HG03457 (cell line): ENCODE data around the gene NUP93.

ENCODE experiments used
- ATAC-seq: cut with Tn5 transposase; IDR thresholded peaks from one replicate; pipeline ENCODE4 v1.9.1; 2021; ENCODE audit warnings: moderate number of reproducible peaks; ENCODE audit not compliant: unreplicated experiment

Gene NUP93

GRCh38 chr16:56842133-56842532, 112.2 kb downstream of the NUP93 start:
- ATAC-seq: no peak

GRCh38 chr16:56844056-56844455, 114.1 kb downstream of the NUP93 start:
- no peak for ATAC-seq

- ATAC-seq: no peak
Measured at GRCh38 chr16:56847173-56847910, 117.4 kb downstream of the NUP93 start.

- no peak for ATAC-seq
Measured at GRCh38 chr16:56848029-56848936, 118.4 kb downstream of the NUP93 start.

- ATAC-seq: no peak
Measured at GRCh38 chr16:56848955-56849689, 119.2 kb downstream of the NUP93 start.

- ATAC-seq: no peak
Measured at GRCh38 chr16:56849690-56850680, 120.1 kb downstream of the NUP93 start.

GRCh38 chr16:56851671-56852400, 121.9 kb downstream of the NUP93 start:
- ATAC-seq: no peak

- no peak for ATAC-seq
Measured at GRCh38 chr16:56852401-56852730, 122.4 kb downstream of the NUP93 start.

- no peak for ATAC-seq
Measured at GRCh38 chr16:56852968-56853367, 123.0 kb downstream of the NUP93 start.

GRCh38 chr16:56855201-56855600, 125.3 kb downstream of the NUP93 start:
- ATAC-seq: no peak

GRCh38 chr16:56855946-56856345, 126.0 kb downstream of the NUP93 start:
- ATAC-seq: no peak

GRCh38 chr16:56856876-56857447, 127.0 kb downstream of the NUP93 start:
- no peak for ATAC-seq

GRCh38 chr16:56858374-56858773, 128.4 kb downstream of the NUP93 start:
- no peak for ATAC-seq

GRCh38 chr16:56859636-56860035, 129.7 kb downstream of the NUP93 start:
- ATAC-seq: no peak

- ATAC-seq: peak; percentile 56
Measured at GRCh38 chr16:56860226-56861020, 130.5 kb downstream of the NUP93 start.

GRCh38 chr16:56861092-56861610, 131.2 kb downstream of the NUP93 start:
- no peak for ATAC-seq

- ATAC-seq: no peak
Measured at GRCh38 chr16:56861756-56862155, 131.8 kb downstream of the NUP93 start.

GRCh38 chr16:56862776-56863175, 132.8 kb downstream of the NUP93 start:
- no peak for ATAC-seq
